Retina (tissue), 1 donor: ENCODE measurements around the gene HID1.
"Not testable (repeated sequence)": the region's sequence is repeated elsewhere in the genome, so short reads cannot be mapped to it uniquely, and the experiment has no call there.

Source experiments
- DNase-seq: peaks from one replicate; pipeline ENCODE4 v3.0.0-alpha.2; 2016

HID1 gene

GRCh38 chr17:74998783-74999182 lies 26.2 kb upstream of the HID1 start:
- no peak for DNase-seq

- DNase-seq, result no peak
Measured at GRCh38 chr17:74995847-74996246, 23.3 kb upstream of the HID1 start.

- no peak for DNase-seq
Measured at GRCh38 chr17:74994440-74994839, 21.9 kb upstream of the HID1 start.

GRCh38 chr17:74992223-74992622 lies 19.7 kb upstream of the HID1 start:
- no peak for DNase-seq

GRCh38 chr17:74990581-74991105 lies 18.1 kb upstream of the HID1 start:
- DNase-seq, result no peak

- DNase-seq, result peak; percentile 88
Measured at GRCh38 chr17:74987909-74988711, 15.6 kb upstream of the HID1 start.

GRCh38 chr17:74987418-74987908 lies 14.9 kb upstream of the HID1 start, which contains the start of gene CDR2L:
Gene CDR2L (plus strand): TSS chr17:74987632. CDS start chr17:74988044, 412 bp downstream.
- DNase-seq, result peak; percentile 96

- DNase-seq, result no peak
Measured at GRCh38 chr17:74986206-74986576, 13.6 kb upstream of the HID1 start.

GRCh38 chr17:74982663-74983313 lies 10.2 kb upstream of the HID1 start:
- not testable (repeated sequence) for DNase-seq

- DNase-seq, result peak; percentile 95
Measured at GRCh38 chr17:74981979-74982662, 9.6 kb upstream of the HID1 start.

- DNase-seq, result no peak
Measured at GRCh38 chr17:74981318-74981978, 8.9 kb upstream of the HID1 start.

- no peak for DNase-seq
Measured at GRCh38 chr17:74979408-74980146, 7.0 kb upstream of the HID1 start.

GRCh38 chr17:74978240-74978639 lies 5.7 kb upstream of the HID1 start:
- no peak for DNase-seq

GRCh38 chr17:74977802-74978201 lies 5.2 kb upstream of the HID1 start:
- DNase-seq, result no peak

GRCh38 chr17:74975943-74976342 lies 3.4 kb upstream of the HID1 start:
- no peak for DNase-seq

- peak; percentile 72 for DNase-seq
Measured at GRCh38 chr17:74972973-74973328, 392 bp upstream of the HID1 start.

GRCh38 chr17:74971842-74972106 lies 785 bp downstream of the HID1 start:
- peak; percentile 73 for DNase-seq

- no peak for DNase-seq
Measured at GRCh38 chr17:74971069-74971841, 1.3 kb downstream of the HID1 start.

- DNase-seq, result no peak
Measured at GRCh38 chr17:74970395-74970794, 2.2 kb downstream of the HID1 start.

- not testable (repeated sequence) for DNase-seq
Measured at GRCh38 chr17:74969501-74969900, 3.1 kb downstream of the HID1 start.

- DNase-seq, result no peak
Measured at GRCh38 chr17:74968361-74968780, 4.2 kb downstream of the HID1 start.
